HepG2 (cell line): Measurements from ENCODE around the gene VWCE. TPM values are rescaled to one million over a fixed set of nuclear protein-coding genes. Genes with fewer than 3 reads are reported as not detected.

Source experiments
- ARID4A ChIP-seq: sonication (generic); formaldehyde crosslinking; IDR thresholded peaks from 2 replicates; pipeline ENCODE4 v1.5.0; 2020; ENCODE audit warnings: mild to moderate bottlenecking, missing genetic modification reagents, borderline replicate concordance
- DMTF1 ChIP-seq: sonication (generic); formaldehyde crosslinking; IDR thresholded peaks from 2 replicates; pipeline ENCODE4 v1.4.0; 2020; ENCODE audit warnings: mild to moderate bottlenecking, missing genetic modification reagents
- IRF2 ChIP-seq: IDR thresholded peaks from 2 replicates; pipeline ENCODE4 v1.6.1; 2018; ENCODE audit warnings: missing genetic modification reagents, missing compliant biosample characterization
- MBD4 ChIP-seq: IDR thresholded peaks from 2 replicates; pipeline ENCODE4 v1.6.1; 2012; ENCODE audit warnings: low read length, inconsistent platforms, borderline replicate concordance
- NFIB ChIP-seq: sonication (generic); formaldehyde crosslinking; IDR thresholded peaks from 2 replicates; pipeline ENCODE4 v1.9.0; 2021; ENCODE audit warnings: missing genetic modification reagents, mild to moderate bottlenecking, borderline replicate concordance
- NFKB2 ChIP-seq: sonication (generic); formaldehyde crosslinking; IDR thresholded peaks from 2 replicates; pipeline ENCODE4 v1.4.0; 2020; ENCODE audit warnings: missing genetic modification reagents, borderline replicate concordance
- polyA plus RNA-seq, 8 experiments: library from polyadenylated mRNA; depleted of rRNA in 3 of 8; stranded (reverse) in 7 of 8; unstranded in 1 of 8; fragments of >200 nt; fragmentation: Illumina TruSeq in 4 of 8; extraction: Trizol in 4 of 8; gene quantifications; 2 replicates each; pipeline versions ENCODE4 v1.2.1 to v1.2.3, GENCODE V29; 2011 to 2016; ENCODE audit warnings: low read depth in 4 of 8, missing spikeins in 1 of 8, mixed read lengths in 1 of 8; ENCODE audit not compliant: insufficient read depth in 1 of 8
- total RNA-seq, 5 experiments: library from RNA; depleted of rRNA; stranded (reverse); fragments of >200 nt; fragmentation: Illumina TruSeq; extraction: Trizol; gene quantifications; 2 replicates each; pipeline ENCODE4 v1.2.3, GENCODE V29; 2016; ENCODE audit warnings: low read depth in 1 of 5
- TF ChIP-seq, protein P1 (sequence below): sonication (generic); formaldehyde crosslinking; IDR thresholded peaks from 2 replicates; pipeline ENCODE4 v1.4.0; 2020; ENCODE audit warnings: mild to moderate bottlenecking, missing genetic modification reagents, borderline replicate concordance
- TF ChIP-seq, protein P2 (sequence below): sonication (generic); formaldehyde crosslinking; IDR thresholded peaks from 2 replicates; pipeline ENCODE4 v1.4.0; 2020; ENCODE audit warnings: missing genetic modification reagents, borderline replicate concordance

The VWCE gene
- total and polyA plus RNA-seq, 2 of the 13 experiments (the other 11 are each of a cell fraction or from before 2014, with no cell fraction given) = 27.6 to 58.3 TPM

DNA sequence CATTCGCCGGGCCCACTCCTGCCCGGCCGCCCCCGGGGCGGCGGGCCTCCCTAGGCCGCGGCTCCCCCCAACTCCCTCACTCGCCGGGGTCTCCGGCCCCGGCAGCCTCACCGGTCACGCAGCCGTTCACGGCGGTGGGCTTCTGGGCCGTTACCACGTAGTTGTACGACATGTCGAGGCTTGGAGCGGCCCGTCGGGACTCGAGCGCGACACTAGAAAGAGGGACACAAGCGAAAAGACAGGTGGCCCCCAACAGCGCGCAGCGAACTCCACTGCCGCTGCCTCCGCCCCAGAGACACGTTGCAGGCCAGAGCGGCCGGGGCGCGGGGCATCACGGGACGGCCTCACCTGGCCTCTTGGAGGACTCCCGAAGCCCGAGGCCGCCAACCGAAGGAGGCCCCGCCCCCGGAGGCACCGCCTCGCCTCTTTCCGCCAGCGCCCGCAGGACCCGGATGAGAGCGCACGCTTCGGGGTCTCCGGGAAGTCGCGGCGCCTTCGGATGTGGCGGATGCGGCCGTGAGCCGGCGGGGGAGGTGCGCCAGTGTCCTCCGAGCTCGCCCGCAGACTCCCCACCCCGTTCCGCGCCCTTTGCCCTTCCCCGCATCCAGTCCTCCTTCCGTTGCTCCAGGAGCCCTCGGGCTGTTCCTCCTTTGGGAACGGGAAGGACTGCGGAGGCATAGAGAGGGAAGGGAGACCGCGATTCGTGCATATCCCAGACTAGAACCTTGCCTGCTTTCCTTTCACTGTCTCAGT is 37.9 kb upstream of the VWCE start, which contains the start of the genes DDB1 and TKFC (continued):
- TF ChIP-seq ARID4A (CRISPR knock-in tag) = peak; percentile 98
- TF ChIP-seq NFKB2 (CRISPR knock-in tag) = peak; percentile 60; the same call in 1 of the 2 replicates
- TF ChIP-seq, protein P1, sequence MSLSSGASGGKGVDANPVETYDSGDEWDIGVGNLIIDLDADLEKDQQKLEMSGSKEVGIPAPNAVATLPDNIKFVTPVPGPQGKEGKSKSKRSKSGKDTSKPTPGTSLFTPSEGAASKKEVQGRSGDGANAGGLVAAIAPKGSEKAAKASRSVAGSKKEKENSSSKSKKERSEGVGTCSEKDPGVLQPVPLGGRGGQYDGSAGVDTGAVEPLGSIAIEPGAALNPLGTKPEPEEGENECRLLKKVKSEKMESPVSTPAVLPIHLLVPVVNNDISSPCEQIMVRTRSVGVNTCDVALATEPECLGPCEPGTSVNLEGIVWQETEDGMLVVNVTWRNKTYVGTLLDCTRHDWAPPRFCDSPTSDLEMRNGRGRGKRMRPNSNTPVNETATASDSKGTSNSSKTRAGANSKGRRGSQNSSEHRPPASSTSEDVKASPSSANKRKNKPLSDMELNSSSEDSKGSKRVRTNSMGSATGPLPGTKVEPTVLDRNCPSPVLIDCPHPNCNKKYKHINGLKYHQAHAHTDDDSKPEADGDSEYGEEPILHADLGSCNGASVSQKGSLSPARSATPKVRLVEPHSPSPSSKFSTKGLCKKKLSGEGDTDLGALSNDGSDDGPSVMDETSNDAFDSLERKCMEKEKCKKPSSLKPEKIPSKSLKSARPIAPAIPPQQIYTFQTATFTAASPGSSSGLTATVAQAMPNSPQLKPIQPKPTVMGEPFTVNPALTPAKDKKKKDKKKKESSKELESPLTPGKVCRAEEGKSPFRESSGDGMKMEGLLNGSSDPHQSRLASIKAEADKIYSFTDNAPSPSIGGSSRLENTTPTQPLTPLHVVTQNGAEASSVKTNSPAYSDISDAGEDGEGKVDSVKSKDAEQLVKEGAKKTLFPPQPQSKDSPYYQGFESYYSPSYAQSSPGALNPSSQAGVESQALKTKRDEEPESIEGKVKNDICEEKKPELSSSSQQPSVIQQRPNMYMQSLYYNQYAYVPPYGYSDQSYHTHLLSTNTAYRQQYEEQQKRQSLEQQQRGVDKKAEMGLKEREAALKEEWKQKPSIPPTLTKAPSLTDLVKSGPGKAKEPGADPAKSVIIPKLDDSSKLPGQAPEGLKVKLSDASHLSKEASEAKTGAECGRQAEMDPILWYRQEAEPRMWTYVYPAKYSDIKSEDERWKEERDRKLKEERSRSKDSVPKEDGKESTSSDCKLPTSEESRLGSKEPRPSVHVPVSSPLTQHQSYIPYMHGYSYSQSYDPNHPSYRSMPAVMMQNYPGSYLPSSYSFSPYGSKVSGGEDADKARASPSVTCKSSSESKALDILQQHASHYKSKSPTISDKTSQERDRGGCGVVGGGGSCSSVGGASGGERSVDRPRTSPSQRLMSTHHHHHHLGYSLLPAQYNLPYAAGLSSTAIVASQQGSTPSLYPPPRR (CRISPR knock-in tag) = peak; percentile 15; the same call in 1 of the 2 replicates
- TF ChIP-seq IRF2 (CRISPR knock-in tag) = peak; percentile 78
- no peak for TF ChIP-seq MBD4
- peak; percentile 98; the same call in 1 of the 2 replicates for TF ChIP-seq DMTF1
- TF ChIP-seq, protein P2, sequence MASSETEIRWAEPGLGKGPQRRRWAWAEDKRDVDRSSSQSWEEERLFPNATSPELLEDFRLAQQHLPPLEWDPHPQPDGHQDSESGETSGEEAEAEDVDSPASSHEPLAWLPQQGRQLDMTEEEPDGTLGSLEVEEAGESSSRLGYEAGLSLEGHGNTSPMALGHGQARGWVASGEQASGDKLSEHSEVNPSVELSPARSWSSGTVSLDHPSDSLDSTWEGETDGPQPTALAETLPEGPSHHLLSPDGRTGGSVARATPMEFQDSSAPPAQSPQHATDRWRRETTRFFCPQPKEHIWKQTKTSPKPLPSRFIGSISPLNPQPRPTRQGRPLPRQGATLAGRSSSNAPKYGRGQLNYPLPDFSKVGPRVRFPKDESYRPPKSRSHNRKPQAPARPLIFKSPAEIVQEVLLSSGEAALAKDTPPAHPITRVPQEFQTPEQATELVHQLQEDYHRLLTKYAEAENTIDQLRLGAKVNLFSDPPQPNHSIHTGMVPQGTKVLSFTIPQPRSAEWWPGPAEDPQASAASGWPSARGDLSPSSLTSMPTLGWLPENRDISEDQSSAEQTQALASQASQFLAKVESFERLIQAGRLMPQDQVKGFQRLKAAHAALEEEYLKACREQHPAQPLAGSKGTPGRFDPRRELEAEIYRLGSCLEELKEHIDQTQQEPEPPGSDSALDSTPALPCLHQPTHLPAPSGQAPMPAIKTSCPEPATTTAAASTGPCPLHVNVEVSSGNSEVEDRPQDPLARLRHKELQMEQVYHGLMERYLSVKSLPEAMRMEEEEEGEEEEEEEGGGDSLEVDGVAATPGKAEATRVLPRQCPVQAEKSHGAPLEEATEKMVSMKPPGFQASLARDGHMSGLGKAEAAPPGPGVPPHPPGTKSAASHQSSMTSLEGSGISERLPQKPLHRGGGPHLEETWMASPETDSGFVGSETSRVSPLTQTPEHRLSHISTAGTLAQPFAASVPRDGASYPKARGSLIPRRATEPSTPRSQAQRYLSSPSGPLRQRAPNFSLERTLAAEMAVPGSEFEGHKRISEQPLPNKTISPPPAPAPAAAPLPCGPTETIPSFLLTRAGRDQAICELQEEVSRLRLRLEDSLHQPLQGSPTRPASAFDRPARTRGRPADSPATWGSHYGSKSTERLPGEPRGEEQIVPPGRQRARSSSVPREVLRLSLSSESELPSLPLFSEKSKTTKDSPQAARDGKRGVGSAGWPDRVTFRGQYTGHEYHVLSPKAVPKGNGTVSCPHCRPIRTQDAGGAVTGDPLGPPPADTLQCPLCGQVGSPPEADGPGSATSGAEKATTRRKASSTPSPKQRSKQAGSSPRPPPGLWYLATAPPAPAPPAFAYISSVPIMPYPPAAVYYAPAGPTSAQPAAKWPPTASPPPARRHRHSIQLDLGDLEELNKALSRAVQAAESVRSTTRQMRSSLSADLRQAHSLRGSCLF (CRISPR knock-in tag) = no peak
- TF ChIP-seq NFIB (CRISPR knock-in tag) = 0 out of 2 replicates have a peak, but pooled peaks have one; percentile 70
